ENCODE measurements around the gene ANKS1B.

Gene ANKS1B

DNA sequence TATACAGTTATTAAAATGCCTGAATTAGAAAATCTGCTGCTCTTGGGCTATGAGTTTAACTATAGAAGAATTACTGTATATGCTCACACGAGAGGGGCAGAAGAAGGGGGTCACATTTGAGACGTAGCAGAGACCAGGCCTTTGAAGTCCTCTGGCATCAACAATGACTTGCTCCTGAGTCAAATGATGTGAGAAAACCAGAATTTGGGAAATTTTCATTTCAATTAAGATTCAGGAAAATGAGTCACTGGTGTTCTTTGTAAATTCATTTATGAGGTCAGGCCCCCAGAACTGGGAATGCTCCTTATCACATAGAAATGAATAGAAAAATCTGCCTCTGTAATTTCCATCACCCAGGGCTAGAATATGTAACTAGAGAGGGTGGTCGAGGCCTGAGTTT lies 1246.7 kb downstream of the ANKS1B start:
- TF ChIP-seq TCF12 (IDR thresholded peaks at IDR 0.05; ENCODE audit: low read depth) = no peak
- no peak for TF ChIP-seq EGR1 (IDR thresholded peaks at IDR 0.05)
- no peak for TF ChIP-seq NFIC (IDR thresholded peaks at IDR 0.05)
- no peak for TF ChIP-seq EP300 (IDR thresholded peaks at IDR 0.05; ENCODE audit: borderline replicate concordance)
- TF ChIP-seq, protein P1, sequence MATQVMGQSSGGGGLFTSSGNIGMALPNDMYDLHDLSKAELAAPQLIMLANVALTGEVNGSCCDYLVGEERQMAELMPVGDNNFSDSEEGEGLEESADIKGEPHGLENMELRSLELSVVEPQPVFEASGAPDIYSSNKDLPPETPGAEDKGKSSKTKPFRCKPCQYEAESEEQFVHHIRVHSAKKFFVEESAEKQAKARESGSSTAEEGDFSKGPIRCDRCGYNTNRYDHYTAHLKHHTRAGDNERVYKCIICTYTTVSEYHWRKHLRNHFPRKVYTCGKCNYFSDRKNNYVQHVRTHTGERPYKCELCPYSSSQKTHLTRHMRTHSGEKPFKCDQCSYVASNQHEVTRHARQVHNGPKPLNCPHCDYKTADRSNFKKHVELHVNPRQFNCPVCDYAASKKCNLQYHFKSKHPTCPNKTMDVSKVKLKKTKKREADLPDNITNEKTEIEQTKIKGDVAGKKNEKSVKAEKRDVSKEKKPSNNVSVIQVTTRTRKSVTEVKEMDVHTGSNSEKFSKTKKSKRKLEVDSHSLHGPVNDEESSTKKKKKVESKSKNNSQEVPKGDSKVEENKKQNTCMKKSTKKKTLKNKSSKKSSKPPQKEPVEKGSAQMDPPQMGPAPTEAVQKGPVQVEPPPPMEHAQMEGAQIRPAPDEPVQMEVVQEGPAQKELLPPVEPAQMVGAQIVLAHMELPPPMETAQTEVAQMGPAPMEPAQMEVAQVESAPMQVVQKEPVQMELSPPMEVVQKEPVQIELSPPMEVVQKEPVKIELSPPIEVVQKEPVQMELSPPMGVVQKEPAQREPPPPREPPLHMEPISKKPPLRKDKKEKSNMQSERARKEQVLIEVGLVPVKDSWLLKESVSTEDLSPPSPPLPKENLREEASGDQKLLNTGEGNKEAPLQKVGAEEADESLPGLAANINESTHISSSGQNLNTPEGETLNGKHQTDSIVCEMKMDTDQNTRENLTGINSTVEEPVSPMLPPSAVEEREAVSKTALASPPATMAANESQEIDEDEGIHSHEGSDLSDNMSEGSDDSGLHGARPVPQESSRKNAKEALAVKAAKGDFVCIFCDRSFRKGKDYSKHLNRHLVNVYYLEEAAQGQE (IDR thresholded peaks at IDR 0.05; ENCODE audit: low read depth) = no peak
- no peak for TF ChIP-seq TEAD4 (IDR thresholded peaks at IDR 0.05)
- no peak for TF ChIP-seq ZBTB7A (IDR thresholded peaks at IDR 0.05; ENCODE audit: low read depth)
- no peak for TF ChIP-seq CEBPB (IDR thresholded peaks at IDR 0.05)
- no peak for TF ChIP-seq TAF1 (IDR thresholded peaks at IDR 0.05; ENCODE audit: low read depth)
- no peak for TF ChIP-seq YY1 (IDR thresholded peaks at IDR 0.05; ENCODE audit: low read depth)
- TF ChIP-seq, protein P2, sequence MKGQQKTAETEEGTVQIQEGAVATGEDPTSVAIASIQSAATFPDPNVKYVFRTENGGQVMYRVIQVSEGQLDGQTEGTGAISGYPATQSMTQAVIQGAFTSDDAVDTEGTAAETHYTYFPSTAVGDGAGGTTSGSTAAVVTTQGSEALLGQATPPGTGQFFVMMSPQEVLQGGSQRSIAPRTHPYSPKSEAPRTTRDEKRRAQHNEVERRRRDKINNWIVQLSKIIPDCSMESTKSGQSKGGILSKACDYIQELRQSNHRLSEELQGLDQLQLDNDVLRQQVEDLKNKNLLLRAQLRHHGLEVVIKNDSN (IDR thresholded peaks at IDR 0.05) = no peak

DNA sequence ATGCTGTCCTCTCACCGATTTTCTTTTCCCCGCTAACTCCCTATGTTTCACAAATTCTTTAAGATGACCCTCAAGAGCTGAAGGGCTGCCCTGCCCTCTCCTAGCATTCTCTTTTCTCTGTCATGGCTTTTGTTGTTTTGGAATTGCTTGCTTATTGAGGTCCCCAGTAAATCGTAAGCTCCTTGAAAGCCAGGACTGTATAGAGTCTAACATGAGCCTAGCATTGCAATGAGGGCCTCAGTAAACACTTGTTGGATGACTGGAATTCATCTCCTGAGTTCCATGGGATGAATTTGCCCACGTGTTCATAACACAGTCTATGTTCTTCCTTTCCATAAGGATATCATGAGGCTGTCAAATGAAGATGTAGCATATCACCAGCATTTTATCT lies 1247.4 kb downstream of the ANKS1B start:
- TF ChIP-seq RAD21 (IDR thresholded peaks at IDR 0.05; ENCODE audit: low read depth) (no peak), EGR1 (IDR thresholded peaks at IDR 0.05) (no peak), TEAD4 (IDR thresholded peaks at IDR 0.05) (no peak), EP300 (IDR thresholded peaks at IDR 0.05; ENCODE audit: borderline replicate concordance) (no peak), FOXM1 (IDR thresholded peaks at IDR 0.05; ENCODE audit: borderline replicate concordance, low read depth) (no peak), ZBTB7A (IDR thresholded peaks at IDR 0.05; ENCODE audit: low read depth) (no peak)
- TF ChIP-seq, protein P1 (IDR thresholded peaks at IDR 0.05; ENCODE audit: low read depth) = no peak

DNA sequence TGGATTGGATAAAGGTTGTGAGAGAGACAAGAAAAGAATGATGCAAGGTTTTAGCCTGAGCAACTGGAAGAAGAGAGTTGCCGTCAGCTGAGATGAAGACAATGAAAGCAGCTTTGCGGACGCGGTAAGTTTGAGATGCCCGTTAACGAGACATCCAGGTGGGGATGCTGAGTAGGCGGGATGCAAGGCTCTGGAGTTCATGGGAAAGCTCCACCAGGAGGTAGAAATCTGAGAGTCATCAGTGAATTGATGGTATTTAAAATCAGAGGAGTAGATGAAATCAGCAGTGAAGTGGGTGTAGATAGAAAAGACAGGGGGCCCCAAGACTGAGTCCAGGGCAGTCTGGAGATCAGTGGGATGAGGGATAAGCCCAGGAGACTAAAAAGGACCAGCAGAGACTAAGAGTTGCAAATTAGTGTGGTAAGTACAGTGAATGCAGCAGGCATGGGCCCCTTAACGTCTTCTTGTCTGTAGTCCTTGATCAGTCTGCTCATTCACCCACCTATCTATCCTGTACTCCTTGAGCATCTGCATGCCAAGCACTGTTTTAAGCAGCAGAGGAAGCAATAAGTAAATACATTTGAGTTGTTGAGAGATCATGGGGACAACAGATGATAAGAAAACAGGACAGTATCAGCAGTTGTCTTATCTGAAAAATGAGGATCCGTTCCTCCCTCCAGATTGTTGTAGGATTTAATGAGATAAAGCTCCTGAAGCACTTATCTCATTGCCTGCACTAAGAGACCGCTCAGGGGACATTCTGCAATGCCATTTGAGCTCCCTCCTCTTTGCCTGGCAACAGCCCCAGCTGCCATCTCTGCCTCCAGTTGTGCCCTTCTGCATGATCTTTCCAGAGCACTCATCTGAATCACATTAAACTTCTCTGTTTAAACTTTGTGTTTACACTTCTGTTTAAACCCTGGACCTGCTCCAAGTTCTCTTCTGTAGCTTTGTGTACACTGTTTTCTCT lies 1248.1 kb downstream of the ANKS1B start:
- no peak for TF ChIP-seq TCF12 (IDR thresholded peaks at IDR 0.05; ENCODE audit: low read depth)
- TF ChIP-seq RAD21 (IDR thresholded peaks at IDR 0.05; ENCODE audit: low read depth) = no peak
- no peak for TF ChIP-seq ZBTB7A (IDR thresholded peaks at IDR 0.05; ENCODE audit: low read depth)
- no peak for TF ChIP-seq TAF1 (IDR thresholded peaks at IDR 0.05; ENCODE audit: low read depth)
- no peak for TF ChIP-seq CREB1 (IDR thresholded peaks at IDR 0.05; ENCODE audit: low read depth)
- TF ChIP-seq TEAD4 (IDR thresholded peaks at IDR 0.05) = no peak
- TF ChIP-seq, protein P1 (IDR thresholded peaks at IDR 0.05; ENCODE audit: low read depth) = no peak

DNA sequence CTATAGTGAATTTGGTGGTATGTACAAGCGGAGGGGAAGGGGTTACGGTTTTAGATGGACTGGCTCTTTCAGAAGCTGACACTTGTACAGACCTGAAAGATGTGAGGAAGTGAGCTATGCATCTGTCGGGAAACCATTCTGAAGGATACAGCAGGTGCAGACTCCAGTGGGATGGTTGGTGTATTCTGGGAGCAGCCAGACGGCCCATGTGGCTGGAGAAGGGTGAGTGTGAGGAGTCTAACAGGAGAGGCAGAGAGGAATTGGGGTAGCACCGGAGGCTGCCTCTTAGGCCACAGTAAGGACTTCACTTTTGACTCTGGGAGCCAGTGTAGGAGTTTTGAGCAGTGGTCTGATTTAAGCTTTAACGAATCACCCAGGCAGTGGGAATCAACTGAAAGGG lies 1248.9 kb downstream of the ANKS1B start:
- TF ChIP-seq FOXM1 (IDR thresholded peaks at IDR 0.05; ENCODE audit: borderline replicate concordance, low read depth) (no peak), CEBPB (IDR thresholded peaks at IDR 0.05) (no peak), CREB1 (IDR thresholded peaks at IDR 0.05; ENCODE audit: low read depth) (no peak)
- TF ChIP-seq, protein P1 (IDR thresholded peaks at IDR 0.05; ENCODE audit: low read depth) = no peak
